ENCODE results near the gene DMAP1.

DNA sequence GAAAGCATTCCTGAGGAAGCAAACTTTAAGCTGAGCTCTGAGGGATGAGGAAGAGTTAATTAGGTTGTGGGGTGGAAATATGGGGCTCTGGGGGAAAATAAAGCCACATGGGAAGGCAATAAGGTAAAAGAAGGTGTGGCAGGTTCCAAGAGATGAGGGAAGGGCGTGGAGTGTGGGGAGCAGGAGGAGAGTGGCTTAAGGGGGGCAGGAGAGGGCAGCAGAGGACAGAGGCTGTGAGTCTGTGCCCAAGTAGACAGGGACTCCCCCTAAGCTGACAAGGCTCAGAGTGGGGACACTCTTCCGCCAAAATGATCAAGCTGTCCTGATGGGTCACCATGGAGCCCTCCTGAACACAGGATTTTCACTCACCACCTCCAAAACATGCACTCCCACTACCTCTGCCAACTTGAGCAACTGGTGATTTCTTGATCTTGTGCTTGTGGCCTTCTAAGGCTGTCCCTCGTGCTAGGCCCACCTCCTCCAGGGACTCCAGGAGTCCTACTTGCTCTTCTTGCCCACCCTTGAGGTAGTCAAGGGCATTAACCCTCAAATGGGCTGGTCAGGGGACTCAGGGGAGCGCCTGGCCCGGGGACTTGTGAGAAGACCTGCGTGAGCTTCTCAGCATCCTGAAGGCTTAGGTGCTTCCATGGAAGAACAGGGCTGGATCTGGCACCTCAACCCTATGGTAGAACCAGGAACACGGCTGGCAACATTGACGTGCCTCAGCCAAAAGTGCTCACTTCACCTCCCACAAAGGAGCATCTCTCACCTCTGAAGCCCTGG lies 23.4 kb downstream of the DMAP1 start:
- TF ChIP-seq CTCF (IDR thresholded peaks at IDR 0.05) (no peak), POLR2A (IDR thresholded peaks at IDR 0.05) (no peak), EP300 (IDR thresholded peaks at IDR 0.05) (no peak)
